Measurements from ENCODE around the gene HTRA3. TPM values are rescaled to one million over a fixed set of nuclear protein-coding genes. Genes with fewer than 3 reads are reported as not detected.

HTRA3 gene
- total and polyA plus RNA-seq, 2 of the 8 experiments (the other 6 are each of a cell fraction or from before 2014, with no cell fraction given): 3.2 to 5.8 TPM

GRCh38 chr4:8329560-8329858 is 60.0 kb downstream of the HTRA3 start (continued):
- TF ChIP-seq POU5F1 (IDR thresholded peaks at IDR 0.05; ENCODE audit: low read depth, low read length): no peak
- no peak for TF ChIP-seq CTBP2 (IDR thresholded peaks at IDR 0.05; ENCODE audit: borderline replicate concordance, insufficient read depth, insufficient read length, low read length)
- TF ChIP-seq JUND (IDR thresholded peaks at IDR 0.05; ENCODE audit: low read length): no peak
- no peak for TF ChIP-seq SP4 (IDR thresholded peaks at IDR 0.05; ENCODE audit: low read length)
- TF ChIP-seq ZNF274 (IDR thresholded peaks at IDR 0.05; ENCODE audit: borderline replicate concordance, extremely low read depth, low read length): no peak
- TF ChIP-seq RNF2 (IDR thresholded peaks at IDR 0.05; ENCODE audit: borderline replicate concordance, low read depth, low read length, missing control alignments, poor library complexity, severe bottlenecking): no peak

All from H1 (cell line).